Jurkat, Clone E6-1 (cell line): ENCODE measurements around the gene DNAH8.
A peak's percentile ranks its signal among the peaks of the same experiment; 100 is the strongest.
"Not testable (repeated sequence)": the region's sequence is repeated elsewhere in the genome, so short reads cannot be mapped to it uniquely, and the experiment has no call there.

Experiments
- DNase-seq: peaks from one replicate; pipeline ENCODE4 v3.0.0-alpha.2; 2011; ENCODE audit warnings: low read depth, low spot score
- H3K4me3 ChIP-seq: 2 replicates; pipeline ENCODE4 v1.5.1; 2011; ENCODE audit warnings: mild to moderate bottlenecking, low read length, control low read depth, moderate library complexity

The DNAH8 gene

GRCh38 chr6:38695933-38696332 lies 19.2 kb upstream of the DNAH8 start:
- DNase-seq: no peak
- H3K4me3 ChIP-seq: no peak overlapping the region

GRCh38 chr6:38696345-38696744 lies 18.8 kb upstream of the DNAH8 start:
- H3K4me3 ChIP-seq: no peak overlapping the region
- DNase-seq: no peak

DNA sequence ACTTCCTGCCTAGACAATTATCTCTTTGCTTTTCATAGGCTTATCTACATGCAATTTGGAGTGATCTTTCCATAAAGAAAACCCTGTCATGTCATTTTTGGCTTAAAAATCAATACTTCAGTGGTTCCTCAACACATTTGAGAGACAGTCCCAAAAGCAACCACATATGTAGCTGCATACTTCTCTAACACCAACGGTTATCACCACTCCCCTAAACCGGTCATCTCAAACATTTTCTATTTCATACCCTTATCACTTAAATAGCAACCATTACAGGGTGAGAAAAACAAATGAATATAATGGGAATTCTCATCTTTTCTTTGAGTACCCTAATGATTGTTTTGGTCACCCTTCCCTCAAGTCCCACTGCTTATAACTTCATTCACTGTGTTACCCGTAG lies 17.3 kb upstream of the DNAH8 start:
- no peak for DNase-seq
- H3K4me3 ChIP-seq: no peak overlapping the region

DNA sequence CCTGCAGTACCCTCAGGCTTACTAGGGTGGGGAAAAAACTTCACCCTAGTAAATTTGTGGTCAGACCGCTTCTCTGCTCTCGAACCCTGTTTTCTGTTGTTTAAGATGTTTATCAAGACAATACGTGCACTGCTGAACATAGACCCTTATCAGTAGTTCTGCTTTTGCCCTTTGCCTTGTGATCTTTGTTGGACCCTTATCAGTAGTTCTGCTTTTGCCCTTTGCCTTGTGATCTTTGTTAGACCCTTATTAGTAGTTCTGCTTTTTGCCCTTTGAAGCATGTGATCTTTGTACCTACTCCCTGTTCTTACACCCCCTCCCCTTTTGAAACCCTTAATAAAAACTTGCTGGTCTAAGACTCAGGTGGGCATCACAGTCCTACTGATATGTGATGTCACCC lies 15.4 kb upstream of the DNAH8 start:
- H3K4me3 ChIP-seq, DNase-seq: not testable (repeated sequence)

- H3K4me3 ChIP-seq: no peak overlapping the region
Observed at GRCh38 chr6:38701551-38701950, 13.6 kb upstream of the DNAH8 start.

DNA sequence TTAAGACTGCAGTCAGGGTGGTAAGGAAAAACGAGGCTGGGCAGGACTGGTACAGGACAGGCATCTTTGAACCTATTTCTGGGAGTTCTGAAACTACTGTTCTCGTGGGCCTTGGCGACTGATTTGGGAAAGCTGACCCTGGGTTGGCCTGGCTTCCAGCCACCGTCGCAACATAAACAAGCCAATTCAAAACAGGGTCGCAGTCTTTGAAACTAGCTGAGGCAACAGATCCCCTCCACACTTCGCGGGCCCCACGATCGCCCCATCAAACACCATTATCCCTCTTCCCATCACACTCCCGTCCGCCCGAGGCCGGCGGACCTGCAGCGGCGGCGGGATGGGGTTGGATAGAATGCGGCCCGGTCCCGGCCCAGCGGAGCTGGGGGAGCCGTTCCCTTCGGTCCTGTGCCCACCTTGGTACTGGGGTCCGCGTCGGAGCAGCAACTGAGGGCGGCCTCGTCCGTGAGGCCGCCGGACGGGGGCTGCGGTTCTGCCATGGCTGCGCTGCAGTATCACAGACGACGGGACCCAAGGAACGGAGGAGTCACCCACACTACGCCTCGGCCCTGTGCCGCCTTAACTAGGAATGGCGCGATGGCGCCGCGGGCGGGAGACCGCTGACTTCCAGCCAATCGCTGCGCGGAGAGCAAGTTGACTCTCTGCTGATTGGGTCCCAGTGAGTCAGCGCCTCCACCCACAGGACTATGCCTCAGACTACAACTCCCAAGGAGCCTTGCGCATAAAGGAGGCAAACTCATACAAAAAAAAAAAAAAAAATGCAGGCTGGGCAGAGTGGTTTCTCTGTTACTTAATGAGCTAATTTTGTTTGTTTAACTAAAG lies 12.3 kb upstream of the DNAH8 start, which contains the start of gene GLO1:
Gene GLO1 (minus strand): TSS at position 588 of the 840 bp plus-strand sequence. CDS start 91 bp downstream, at position 497.
- DNase-seq: peak; percentile 98
- H3K4me3 ChIP-seq: peak within 1 kb of the TSS; percentile 85

More at GRCh38 chr6:38701551-38701950, 13.6 kb upstream of the DNAH8 start:
- no peak for DNase-seq

- no peak overlapping the region for H3K4me3 ChIP-seq
- no peak for DNase-seq
Observed at GRCh38 chr6:38703949-38704590, 11.0 kb upstream of the DNAH8 start.

DNA sequence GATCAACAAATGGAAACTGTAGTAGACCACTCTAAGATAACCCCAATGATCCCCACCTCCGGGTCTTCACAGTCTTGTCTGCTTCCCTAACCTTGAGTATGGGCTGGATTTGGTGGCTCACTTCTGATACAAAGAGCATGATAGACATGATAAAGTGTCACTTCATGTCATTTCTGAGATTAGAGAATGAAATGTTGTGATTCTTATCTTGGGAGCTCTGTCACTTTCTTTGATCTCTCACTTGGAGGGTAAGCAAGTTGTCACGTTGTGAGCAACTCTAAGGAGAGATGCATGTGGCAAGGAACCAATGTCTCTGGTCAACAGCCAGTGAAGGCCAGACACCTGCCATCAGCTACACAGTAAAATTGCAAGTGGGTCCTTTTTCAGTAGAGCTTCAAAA lies 9.2 kb upstream of the DNAH8 start:
- H3K4me3 ChIP-seq: no peak overlapping the region
- no peak for DNase-seq

GRCh38 chr6:38708496-38708895 lies 6.6 kb upstream of the DNAH8 start:
- DNase-seq: no peak
- no peak overlapping the region for H3K4me3 ChIP-seq

DNA sequence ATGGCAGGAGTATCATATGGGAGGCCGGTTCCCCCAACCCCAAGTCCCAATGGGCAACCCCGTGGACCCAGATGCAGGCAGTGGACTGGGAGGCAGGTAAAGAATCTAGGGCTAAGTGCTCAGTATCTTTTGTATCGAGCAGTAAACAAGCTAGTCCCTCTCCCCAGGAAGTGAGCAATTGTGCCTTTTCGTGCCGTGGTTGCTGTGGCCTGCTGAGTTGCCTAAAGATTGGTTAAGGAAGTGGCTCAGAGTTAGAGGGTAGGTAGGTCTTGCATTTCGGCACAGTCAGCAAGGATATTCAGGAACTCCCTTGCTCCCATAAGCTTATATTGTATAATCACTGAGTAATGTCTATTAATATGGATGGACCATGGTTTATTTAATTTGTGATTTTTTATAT lies 1.3 kb upstream of the DNAH8 start:
- peak; percentile 36 for DNase-seq
- H3K4me3 ChIP-seq: no peak overlapping the region

DNA sequence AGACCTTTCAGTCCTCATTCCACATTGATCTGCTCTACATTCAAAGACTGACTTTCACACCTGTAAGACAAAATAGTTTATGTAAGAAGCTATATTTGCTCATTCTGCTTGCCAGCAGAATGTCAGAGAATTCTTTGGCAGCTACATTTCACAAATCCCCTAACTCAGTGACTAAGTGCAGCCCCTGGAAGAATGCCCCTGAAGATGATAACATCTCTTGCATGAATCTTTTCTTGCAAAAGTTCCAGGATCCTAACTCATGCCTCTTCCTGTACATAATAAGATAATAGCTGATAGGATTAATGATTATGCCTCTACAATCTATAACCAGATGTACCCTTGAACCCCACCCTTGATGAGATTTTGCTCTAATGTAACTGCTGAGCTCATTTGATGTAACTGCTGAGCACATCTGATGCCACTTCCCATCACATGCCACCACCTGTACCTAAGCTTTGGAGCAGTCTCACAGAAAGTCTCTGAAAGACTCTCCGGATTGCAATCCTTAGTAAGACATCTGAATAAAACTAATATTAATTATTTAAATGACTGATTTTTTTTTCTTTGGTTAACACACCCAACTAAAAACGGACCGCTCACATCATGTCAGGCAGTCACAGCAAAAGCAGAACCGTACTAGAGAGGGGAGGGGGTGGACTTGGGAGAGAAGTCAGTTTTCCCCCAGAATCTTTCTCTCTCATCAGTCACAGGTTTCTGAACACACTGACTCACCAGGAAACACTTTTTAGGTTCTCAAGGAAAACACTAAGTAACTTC lies 684 bp upstream of the DNAH8 start:
- H3K4me3 ChIP-seq: no peak overlapping the region
- no peak for DNase-seq

- no peak overlapping the region for H3K4me3 ChIP-seq
- no peak for DNase-seq
Observed at GRCh38 chr6:38716825-38717224, 1.7 kb downstream of the DNAH8 start.

DNA sequence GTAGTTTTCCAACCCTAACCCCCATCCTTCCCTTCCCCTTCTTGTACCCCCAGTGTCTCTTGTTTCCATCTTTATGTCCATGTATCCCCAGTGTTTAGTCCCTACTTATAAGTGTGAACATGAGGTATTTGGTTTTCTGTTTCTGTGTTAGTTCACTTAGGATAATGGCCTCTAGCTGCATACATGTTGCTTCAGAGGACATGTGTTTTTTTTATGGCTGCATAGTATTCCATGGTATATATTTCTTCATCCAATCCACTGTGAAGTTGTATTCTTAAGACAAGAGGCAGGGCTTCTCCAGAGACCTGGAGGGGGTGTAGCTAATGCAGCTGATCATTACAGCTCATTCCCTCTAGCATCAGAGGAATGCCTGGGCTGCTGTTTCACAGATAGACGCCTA lies 4.2 kb downstream of the DNAH8 start:
- DNase-seq: no peak
- H3K4me3 ChIP-seq: no peak overlapping the region

GRCh38 chr6:38720295-38720694 lies 5.2 kb downstream of the DNAH8 start:
- H3K4me3 ChIP-seq: no peak overlapping the region
- DNase-seq: no peak

DNA sequence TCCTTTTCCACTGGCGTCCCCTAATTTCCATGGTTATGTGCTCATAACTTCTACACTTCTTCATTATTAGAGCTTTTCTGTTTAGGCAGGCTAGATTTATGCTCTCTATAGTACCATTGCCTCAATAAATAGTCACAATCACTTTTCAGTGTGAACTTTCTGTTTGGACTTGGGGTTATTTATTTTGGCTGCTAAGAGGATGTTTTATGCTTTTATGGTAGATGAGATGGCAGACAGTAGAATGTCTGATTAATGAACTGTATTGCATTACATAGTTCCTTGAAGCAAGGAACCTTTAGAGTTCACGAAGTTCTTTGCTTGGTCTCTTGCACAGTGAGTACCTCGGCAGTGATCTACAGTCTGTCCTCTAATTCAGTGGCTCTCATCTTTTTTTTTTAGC lies 6.9 kb downstream of the DNAH8 start:
- no peak for DNase-seq
- H3K4me3 ChIP-seq: no peak overlapping the region

GRCh38 chr6:38722727-38723334 lies 7.7 kb downstream of the DNAH8 start:
- no peak for DNase-seq

DNA sequence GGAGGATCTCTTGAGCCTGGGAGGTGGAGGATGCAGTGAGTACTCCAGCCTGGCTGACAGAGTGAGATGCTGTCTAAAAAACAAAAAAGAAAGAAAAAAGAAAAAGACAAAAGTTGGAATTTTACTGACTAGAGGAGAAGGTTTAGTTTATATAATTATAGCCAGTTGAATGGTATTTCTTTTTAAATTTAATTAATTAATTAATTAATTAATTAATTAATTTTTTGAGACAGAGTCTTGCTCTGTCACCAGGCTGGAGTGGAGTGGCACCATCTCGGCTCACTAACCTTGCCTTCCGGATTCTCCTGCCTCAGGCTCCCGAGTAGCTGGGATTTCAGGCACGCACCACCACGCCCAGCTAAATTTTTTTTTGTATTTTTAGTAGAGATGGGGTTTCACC lies 8.7 kb downstream of the DNAH8 start:
- DNase-seq: no peak
- H3K4me3 ChIP-seq: no peak overlapping the region

More at GRCh38 chr6:38722727-38723334, 7.7 kb downstream of the DNAH8 start:
- H3K4me3 ChIP-seq: no peak overlapping the region

DNA sequence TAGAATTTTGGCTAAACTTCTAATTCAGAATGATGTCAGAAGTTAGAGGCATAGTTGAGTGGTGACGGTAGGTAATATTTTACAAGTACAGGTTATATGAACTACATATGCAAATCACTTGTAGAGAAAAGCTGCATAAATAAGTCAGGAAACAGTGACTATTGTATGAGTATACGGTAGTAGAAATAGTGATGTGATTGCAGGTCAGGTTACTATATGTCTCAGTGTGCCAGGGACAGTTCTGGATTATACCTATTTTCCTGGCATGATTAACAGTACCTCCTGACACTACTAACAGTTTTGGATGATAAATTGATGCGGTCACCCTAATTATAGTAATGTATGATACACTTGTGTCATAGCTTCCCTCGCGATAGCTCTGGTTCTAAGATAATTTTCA lies 9.2 kb downstream of the DNAH8 start:
- no peak overlapping the region for H3K4me3 ChIP-seq
- no peak for DNase-seq

- H3K4me3 ChIP-seq: no peak overlapping the region
- DNase-seq: no peak
Observed at GRCh38 chr6:38725414-38726183, 10.5 kb downstream of the DNAH8 start.
